NK-92 (cell line): ENCODE results near the gene APOBEC3C.
"Not testable (repeated sequence)": the region's sequence is repeated elsewhere in the genome, so short reads cannot be mapped to it uniquely, and the experiment has no call there.

ENCODE experiments used
- DNase-seq: peaks from one replicate; lab custom pipeline; 2025; ENCODE audit not compliant: unreplicated experiment; lab: John Stamatoyannopoulos, UW

The APOBEC3C gene

DNA sequence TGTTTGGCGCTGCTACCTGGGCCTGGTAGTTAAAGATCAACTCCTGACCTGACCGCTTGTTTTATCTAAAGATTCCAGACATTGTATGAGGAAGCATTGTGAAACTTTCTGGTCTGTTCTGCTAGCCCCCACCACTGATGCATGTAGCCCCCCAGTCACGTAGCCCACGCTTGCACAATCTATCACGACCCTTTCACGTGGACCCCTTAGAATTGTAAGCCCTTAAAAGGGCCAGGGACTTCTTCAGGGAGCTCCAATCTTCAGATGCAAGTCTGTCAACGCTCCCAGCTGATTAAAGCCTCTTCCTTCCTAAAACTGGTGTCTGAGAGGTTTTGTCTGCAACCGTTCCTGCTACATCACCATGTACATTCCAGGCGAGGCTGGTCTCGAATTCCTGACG lies 41.6 kb downstream of the APOBEC3C start:
- no peak for DNase-seq

DNA sequence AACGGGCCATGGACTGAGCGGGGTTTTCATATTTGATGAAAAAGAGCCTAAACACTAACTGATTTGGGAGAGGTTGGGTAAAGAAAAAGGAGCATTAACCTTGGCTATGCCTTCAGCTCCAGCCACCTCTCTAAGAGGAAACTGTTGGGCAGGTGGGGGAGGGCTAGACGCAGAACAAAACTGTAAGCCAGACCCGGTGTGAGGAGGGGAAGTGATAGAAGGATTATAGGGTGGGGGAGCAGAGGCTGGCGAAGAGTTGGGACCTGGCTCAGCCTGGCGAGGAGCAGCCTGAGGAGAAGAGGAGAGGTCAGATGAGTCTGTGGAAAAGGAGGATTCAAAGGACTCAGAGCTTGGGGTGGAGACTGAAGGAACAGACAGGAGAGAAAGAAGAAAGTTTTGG lies 47.2 kb downstream of the APOBEC3C start:
- DNase-seq: not testable (repeated sequence)

DNA sequence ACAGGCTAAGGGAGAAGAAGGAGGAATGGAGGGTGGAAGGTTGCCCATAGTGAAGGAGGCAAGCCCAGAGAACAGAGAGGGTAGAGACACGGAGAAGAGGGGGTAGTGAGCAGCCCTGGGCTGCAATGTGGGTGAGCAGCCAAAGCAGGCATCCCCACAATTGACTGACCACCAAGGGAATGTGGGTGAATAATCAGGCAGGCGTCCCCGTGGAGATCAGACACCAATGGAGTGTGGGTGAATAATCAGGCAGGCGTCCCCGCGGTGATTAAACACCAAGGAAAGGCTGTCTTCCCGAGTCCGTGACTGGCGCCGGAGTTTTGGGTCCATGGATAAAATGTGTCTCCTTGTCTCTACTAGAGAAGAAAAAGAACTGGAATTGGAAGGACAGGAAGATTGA lies 47.9 kb downstream of the APOBEC3C start:
- not testable (repeated sequence) for DNase-seq

DNA sequence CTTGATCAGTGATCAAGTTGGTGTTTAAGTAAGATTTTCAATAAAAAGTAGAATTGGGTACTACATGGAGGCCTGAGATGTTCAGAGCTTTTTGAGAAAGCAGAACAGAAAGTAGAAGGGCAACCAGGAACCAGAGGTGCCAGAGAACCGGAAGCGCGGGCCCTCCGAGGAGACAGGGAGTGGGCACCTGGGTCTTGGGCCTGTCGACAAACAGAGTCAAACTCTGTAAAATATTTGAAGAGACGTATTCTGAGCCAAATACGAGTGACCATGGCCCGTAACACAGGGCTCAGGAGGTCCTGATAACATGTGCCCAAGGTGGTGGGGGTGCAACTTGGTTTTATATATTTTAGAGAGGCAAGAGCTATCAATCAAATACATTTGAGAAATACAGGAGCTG lies 49.8 kb downstream of the APOBEC3C start:
- not testable (repeated sequence) for DNase-seq

DNA sequence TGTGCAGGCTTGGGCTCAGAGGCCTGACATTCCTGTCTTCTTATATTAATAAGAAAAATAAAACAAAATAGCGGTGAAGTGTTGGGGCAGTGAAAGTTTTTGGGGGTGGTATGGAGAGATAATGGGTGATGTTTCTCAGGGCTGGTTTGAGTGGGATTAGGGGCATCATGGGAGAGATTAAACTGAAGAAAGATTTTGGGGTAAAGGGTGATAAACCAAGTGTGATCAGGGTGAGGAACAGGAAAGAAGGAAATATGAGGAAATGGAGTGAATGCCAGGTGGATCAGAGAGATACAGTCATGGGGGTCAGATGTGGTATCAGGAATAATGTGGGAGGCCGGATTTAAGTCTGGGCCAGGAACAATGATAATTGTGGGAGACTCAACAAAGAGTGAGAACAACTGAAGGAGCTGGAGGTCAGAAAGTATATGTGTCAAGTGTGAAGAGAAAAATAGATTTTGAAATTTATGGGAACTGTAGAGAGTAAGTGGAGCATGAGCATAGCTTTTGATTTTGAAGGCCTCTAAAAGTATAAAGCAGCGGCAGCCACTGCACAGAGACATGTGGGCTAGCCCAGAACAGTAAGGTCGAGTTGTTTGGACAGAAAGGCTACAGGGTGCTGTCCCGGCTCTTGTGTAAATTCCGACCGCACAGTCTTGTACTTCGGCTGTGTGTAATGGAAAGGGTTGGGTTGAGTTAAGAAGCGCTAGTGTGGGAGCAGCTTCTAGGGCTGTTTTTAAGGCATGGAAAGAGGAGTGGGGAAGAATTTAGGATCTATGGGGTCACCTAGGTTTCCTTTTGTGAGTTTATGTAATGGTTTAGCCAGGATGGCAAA lies 52.6 kb downstream of the APOBEC3C start:
- not testable (repeated sequence) for DNase-seq

DNA sequence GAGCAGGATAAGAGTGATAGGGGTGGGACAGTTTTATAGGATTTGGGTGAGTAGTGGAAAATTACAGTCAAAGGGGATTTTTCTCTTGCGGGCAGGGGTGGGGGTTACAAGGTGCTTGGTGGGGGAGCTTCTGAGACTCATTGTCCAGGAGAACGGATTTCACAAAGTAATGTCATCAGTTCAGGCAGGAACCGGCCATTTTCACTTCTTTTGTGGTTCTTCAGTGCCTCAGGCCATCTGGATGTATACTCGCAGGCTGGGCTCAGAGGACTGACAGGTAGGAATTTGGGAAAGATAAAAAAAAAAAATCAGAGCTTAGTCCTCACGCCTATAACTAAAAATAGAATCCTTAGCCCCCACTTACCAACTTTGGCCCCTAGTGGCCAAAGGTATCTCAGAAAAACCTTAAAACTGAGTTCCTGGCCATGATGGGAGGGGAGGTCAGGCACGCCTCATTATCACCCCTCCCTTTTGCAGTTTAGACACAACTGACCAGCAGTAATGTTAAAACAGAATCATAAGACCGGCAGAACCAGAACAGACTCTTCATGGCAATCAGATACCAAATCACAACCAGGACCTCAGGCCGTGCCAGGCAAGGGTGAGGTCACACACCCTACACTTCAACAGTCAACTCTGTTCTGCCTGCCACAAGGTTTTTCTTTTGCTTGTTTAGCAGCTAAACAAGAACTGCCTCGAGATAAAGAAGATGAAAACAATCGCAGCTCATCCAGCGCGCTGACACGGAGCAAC lies 54.2 kb downstream of the APOBEC3C start:
- no peak for DNase-seq
